Neural cell (in vitro differentiated cells): ENCODE data around the gene BTNL3. TPM values are rescaled to one million over a fixed set of nuclear protein-coding genes. Genes with fewer than 3 reads are reported as not detected.

Source experiments
- H2AFZ ChIP-seq: fragments of 200-600, 300-800 bp; sonication (generic), shearing (Covaris generic); 2 replicates; pipeline ENCODE4 v1.6.0; 2014; ENCODE audit warnings: low read depth, mild to moderate bottlenecking, antibody characterized with exemption, low read length, moderate library complexity
- H3F3A ChIP-seq: fragments of 200-600 bp; shearing (Covaris generic); 2 replicates; pipeline ENCODE4 v1.6.1; 2016; ENCODE audit warnings: mild to moderate bottlenecking, moderate library complexity, mixed read lengths, antibody characterized with exemption, low read length; ENCODE audit not compliant: insufficient read depth, poor library complexity, severe bottlenecking
- H3K27ac ChIP-seq: fragments of 200-600, 300-800 bp; sonication (generic), shearing (Covaris generic); 2 replicates; pipeline ENCODE4 v1.5.1; 2014; ENCODE audit warnings: mild to moderate bottlenecking, low read length, moderate library complexity
- H3K27me3 ChIP-seq: fragments of 300-800, 200-600 bp; sonication (generic), shearing (Covaris generic); 2 replicates; pipeline ENCODE4 v1.6.0; 2014; ENCODE audit warnings: mild to moderate bottlenecking, low read depth, low read length, moderate library complexity; ENCODE audit not compliant: insufficient read depth
- H3K36me3 ChIP-seq: fragments of 300-800, 200-600 bp; sonication (generic), shearing (Covaris generic); 2 replicates; pipeline ENCODE4 v1.5.1; 2014; ENCODE audit warnings: mild to moderate bottlenecking, antibody characterized with exemption, low read length, moderate library complexity; ENCODE audit not compliant: insufficient read depth
- H3K4me2 ChIP-seq: fragments of 300-800, 200-600 bp; sonication (generic), shearing (Covaris generic); 2 replicates; pipeline ENCODE4 v1.6.0; 2014; ENCODE audit warnings: mild to moderate bottlenecking, low read length
- H3K4me3 ChIP-seq: fragments of 300-800, 200-600 bp; sonication (generic), shearing (Covaris generic); 2 replicates; pipeline ENCODE4 v1.5.1; 2014; ENCODE audit warnings: mild to moderate bottlenecking, low read length, moderate library complexity
- H3K79me2 ChIP-seq: fragments of 200-600 bp; shearing (Covaris generic); replicated peaks from 2 replicates; pipeline ENCODE4 v1.6.0; 2014; ENCODE audit warnings: mild to moderate bottlenecking, low read length, moderate library complexity; ENCODE audit not compliant: insufficient read depth
- H3K9ac ChIP-seq: fragments of 300-800, 200-600 bp; sonication (generic), shearing (Covaris generic); 2 replicates; pipeline ENCODE4 v1.6.1; 2016; ENCODE audit warnings: mild to moderate bottlenecking, low read length, mixed read lengths
- H3K9me2 ChIP-seq: fragments of 200-600 bp; shearing (Covaris generic); 2 replicates; pipeline ENCODE4 v1.6.1; 2016; ENCODE audit warnings: mild to moderate bottlenecking, low read length, mixed read lengths; ENCODE audit not compliant: insufficient read depth
- H3K9me3 ChIP-seq: fragments of 200-600, 300-800 bp; sonication (generic), shearing (Covaris generic); 2 replicates; pipeline ENCODE4 v1.6.1; 2016; ENCODE audit warnings: mild to moderate bottlenecking, mixed run types, low read length, moderate library complexity, mixed read lengths
- H4K20me1 ChIP-seq: fragments of 200-600 bp; shearing (Covaris generic); 2 replicates; pipeline ENCODE4 v1.6.1; 2016; ENCODE audit warnings: mild to moderate bottlenecking, mixed run types; ENCODE audit not compliant: insufficient read depth
- EP300 ChIP-seq: fragments of 450-650 bp; conservative IDR thresholded peaks from 2 replicates; pipeline ENCODE4 v1.6.1; 2014; ENCODE audit warnings: antibody characterized with exemption, mild to moderate bottlenecking, moderate library complexity; ENCODE audit not compliant: poor library complexity, severe bottlenecking
- EZH2 ChIP-seq: fragments of 200-600, 300-800 bp; shearing (Covaris generic), sonication (generic); IDR thresholded peaks from 2 replicates; pipeline ENCODE4 v1.6.1; 2014; ENCODE audit warnings: antibody characterized with exemption, low read length, borderline replicate concordance, mild to moderate bottlenecking; ENCODE audit not compliant: insufficient read depth, poor library complexity, severe bottlenecking
- RAD21 ChIP-seq: fragments of 450-650 bp; conservative IDR thresholded peaks from 2 replicates; pipeline ENCODE4 v1.6.1; 2014; ENCODE audit warnings: antibody characterized with exemption, mild to moderate bottlenecking, moderate library complexity
- SMC3 ChIP-seq: fragments of 450-650 bp; conservative IDR thresholded peaks from 2 replicates; pipeline ENCODE4 v1.6.1; 2014; ENCODE audit warnings: antibody characterized with exemption, mild to moderate bottlenecking, moderate library complexity; ENCODE audit not compliant: poor library complexity
- TAF1 ChIP-seq: IDR thresholded peaks from 2 replicates; pipeline ENCODE4 v1.6.1; 2012; ENCODE audit warnings: low read depth
- polyA plus RNA-seq: library from polyadenylated mRNA; depleted of rRNA; stranded (reverse); fragments of >200 nt; gene quantifications from 2 replicates; pipeline ENCODE4 v1.2.3, GENCODE V29; 2014
- small RNA-seq, 3 experiments: library from RNA; depleted of rRNA; stranded (forward); fragments of <200 nt; gene quantifications; one replicate each; pipeline ENCODE3, GENCODE V24; 2012

Gene BTNL3
- polyA plus RNA-seq, 1 donor from 2014 or later, result not detected

GRCh38 chr5:181054871-181055459, 66.3 kb downstream of the BTNL3 start:
- Histone ChIP-seq H3K36me3 (no peaks in the 10 kb centered on the region), H2AFZ (no peak overlapping the region), H3K27ac (no peak overlapping the region), H3K79me2 (no peaks in the 10 kb centered on the region), H3K4me3 (no peak overlapping the region), H3K9me2 (no peaks in the 10 kb centered on the region), H3K9me3 (no peaks in the 10 kb centered on the region), H3K27me3 (peaks cover 96% of the 10 kb centered on the region), H3F3A (no peaks in the 10 kb centered on the region), H3K4me2 (no peak overlapping the region), H3K9ac (no peak overlapping the region), H4K20me1 (no peaks in the 10 kb centered on the region)
- no peak for TF ChIP-seq RAD21
- TF ChIP-seq EP300, result no peak
- TF ChIP-seq TAF1, result no peak
- TF ChIP-seq SMC3, result no peak
- no peak for TF ChIP-seq EZH2

Small RNA genes lying within 50 kb of the gene (small RNA-seq; reads per million reads assigned to genes)
- gene MIR8089 (0 reads per million in 3 experiments), gene RNU6-1036P (0 reads per million in 3 experiments), gene RPS29P12 (0 reads per million in 3 experiments)

Other genes with a start within 250 kb of the BTNL3 start
- gene OR2Y1, start 248.8 kb upstream of the BTNL3 start, polyA plus RNA-seq, result not detected in 2 replicates
- 31.8 and 42.6 TPM in 2 replicates for gene MGAT1, start 186.0 kb upstream of the BTNL3 start, polyA plus RNA-seq
- 51.1 and 69.1 TPM in 2 replicates for gene ZFP62, start 127.6 kb upstream of the BTNL3 start, polyA plus RNA-seq
- gene BTNL8, start 89.7 kb upstream of the BTNL3 start, polyA plus RNA-seq, result not detected in 2 replicates
- 13.9 and 18.7 TPM in 2 replicates for gene BTNL9, start 51.4 kb downstream of the BTNL3 start, polyA plus RNA-seq
- not detected in 2 replicates for gene OR2V1, start 142.3 kb downstream of the BTNL3 start, polyA plus RNA-seq
- not detected in 2 replicates for gene OR2V2, start 158.7 kb downstream of the BTNL3 start, polyA plus RNA-seq
- gene TRIM7, start 216.3 kb downstream of the BTNL3 start, polyA plus RNA-seq, result 1.4 and 2.1 TPM in 2 replicates
- 32.1 and 37.7 TPM in 2 replicates for gene TRIM41, start 234.4 kb downstream of the BTNL3 start, polyA plus RNA-seq